Prostate gland (tissue), 2 donors: ENCODE results near the gene TBC1D22A. TPM values are rescaled to one million over a fixed set of nuclear protein-coding genes. Genes with fewer than 3 reads are reported as not detected.

ENCODE experiments used
- DNase-seq: peaks from one replicate; pipeline ENCODE4 v3.0.0-alpha.2; 2019; ENCODE audit warnings: low spot score
- H3K27ac ChIP-seq, 2 donors: fragments of 200-600 bp; sonication (generic); 2 replicates each; pipeline ENCODE4 v1.5.1; 2017 to 2019
- H3K27me3 ChIP-seq: fragments of 200-600 bp; sonication (generic); replicated peaks from 2 replicates; pipeline ENCODE4 v1.5.1; 2019; ENCODE audit not compliant: insufficient read depth
- H3K36me3 ChIP-seq, 2 donors: fragments of 200-600 bp; sonication (generic); 1 replicate in 1 of 2; 2 replicates in 1 of 2; pipeline versions ENCODE4 v1.5.1 to v1.8.1; 2017 to 2019
- H3K4me1 ChIP-seq: fragments of 200-600 bp; sonication (generic); replicated peaks from 2 replicates; pipeline ENCODE4 v1.5.1; 2019
- H3K4me3 ChIP-seq, 2 donors: fragments of 200-600 bp; sonication (generic); 2 replicates each; pipeline ENCODE4 v1.5.1; 2017 to 2019
- H3K9me3 ChIP-seq: fragments of 200-600 bp; sonication (generic); 2 replicates; pipeline ENCODE4 v1.5.1; 2017
- CTCF ChIP-seq, 4 experiments: fragments of 200-600 bp in 2 of 4; fragments of 450-650 bp in 2 of 4; sonication (generic) in 2 of 4; IDR thresholded peaks; 1 replicate in 3 of 4; 2 replicates in 1 of 4; pipeline ENCODE4 v1.5.1; 2016 to 2019; ENCODE audit warnings: antibody characterized with exemption in 4 of 4, mild to moderate bottlenecking in 2 of 4, moderate library complexity in 2 of 4
- POLR2A ChIP-seq: fragments of 450-650 bp; IDR thresholded peaks from one replicate; pipeline ENCODE4 v1.6.1; 2016; ENCODE audit warnings: antibody characterized with exemption, mild to moderate bottlenecking
- POLR2AphosphoS5 ChIP-seq: sonication (generic); formaldehyde crosslinking; IDR thresholded peaks from one replicate; pipeline ENCODE4 v1.6.1; 2017; ENCODE audit warnings: antibody characterized with exemption
- WGBS: methylation state at CpG from one replicate; pipeline ENCODE4 v1.1.5; 2018; 5-methylcytosine and 5-hydroxymethylcytosine counted together
- intact Hi-C: fragments of 100-400 bp; cut with DNase I; formaldehyde crosslinking; loops from one replicate; pipeline ENCODE4 v1.14.2; 2022
- total RNA-seq, 2 donors: library from RNA; depleted of rRNA; stranded (reverse); fragments of >200 nt; gene quantifications; one replicate each; pipeline ENCODE4 v1.1.0, GENCODE V29; 2016

The TBC1D22A gene
- total RNA-seq, 2 donors from 2014 or later: 16.0 to 30.7 TPM

GRCh38 chr22:46763051-46763705 lies 728 bp downstream of the TBC1D22A start:
- Histone ChIP-seq H3K4me1 (no peaks in the 10 kb centered on the region), H3K27ac (peak overlapping the region; percentile 88 to 90), H3K4me3 (peak overlapping the region; percentile 81 to 98), H3K9me3 (no peaks in the 10 kb centered on the region), H3K36me3 (no peaks in the 10 kb centered on the region), H3K27me3 (no peaks in the 10 kb centered on the region)
- intact Hi-C loops: no loop called here
- DNase-seq: no peak
- 11% methylated on average over 13 of the region's 13 CpGs for WGBS
- TF ChIP-seq POLR2A: no peak
- no peak for TF ChIP-seq POLR2AphosphoS5
- no peak for TF ChIP-seq CTCF (IDR thresholded peaks at IDR 0.05)

GRCh38 chr22:46764140-46764680 lies 1.8 kb downstream of the TBC1D22A start:
- 90% methylated on average over 6 of the region's 6 CpGs for WGBS
- no peaks in the 10 kb centered on the region for H3K36me3 ChIP-seq
- H3K9me3 ChIP-seq: no peaks in the 10 kb centered on the region
- H3K27ac ChIP-seq: no peak overlapping the region
- DNase-seq: no peak
- TF ChIP-seq CTCF (IDR thresholded peaks at IDR 0.05): no peak
- no peak overlapping the region for H3K4me3 ChIP-seq
- H3K27me3 ChIP-seq: no peaks in the 10 kb centered on the region
- H3K4me1 ChIP-seq: no peaks in the 10 kb centered on the region
- intact Hi-C loops: no loop called here

GRCh38 chr22:46764779-46765485 lies 2.5 kb downstream of the TBC1D22A start:
- H3K27me3 ChIP-seq: no peaks in the 10 kb centered on the region
- intact Hi-C loops: no loop called here
- H3K36me3 ChIP-seq: no peaks in the 10 kb centered on the region
- WGBS: 85% methylated on average over 6 of the region's 6 CpGs
- no peak for DNase-seq
- H3K4me3 ChIP-seq: no peak overlapping the region
- H3K4me1 ChIP-seq: no peaks in the 10 kb centered on the region
- H3K27ac ChIP-seq: no peak overlapping the region
- no peaks in the 10 kb centered on the region for H3K9me3 ChIP-seq
- TF ChIP-seq CTCF (IDR thresholded peaks at IDR 0.05) (no peak), POLR2AphosphoS5 (no peak), POLR2A (no peak)

GRCh38 chr22:46766611-46767010 lies 4.2 kb downstream of the TBC1D22A start:
- TF ChIP-seq CTCF (IDR thresholded peaks at IDR 0.05) (no peak), POLR2A (no peak), POLR2AphosphoS5 (no peak)
- no peak for DNase-seq
- intact Hi-C loops: no loop called here
- H3K36me3 ChIP-seq: no peaks in the 10 kb centered on the region
- H3K9me3 ChIP-seq: no peaks in the 10 kb centered on the region
- H3K4me1 ChIP-seq: no peaks in the 10 kb centered on the region
- WGBS: 94% methylated on average over 8 of the region's 8 CpGs
- no peak overlapping the region for H3K4me3 ChIP-seq
- no peak overlapping the region for H3K27ac ChIP-seq
- no peaks in the 10 kb centered on the region for H3K27me3 ChIP-seq
